Esophagus muscularis mucosa (tissue), 3 donors: ENCODE results near the gene TRAF3IP3.

ENCODE experiments used
- POLR2AphosphoS5 ChIP-seq, 2 donors: sonication (generic); formaldehyde crosslinking; IDR thresholded peaks; one replicate each; pipeline ENCODE4 v1.6.1; 2017; ENCODE audit warnings: antibody characterized with exemption in 2 of 2
- TF ChIP-seq, protein P1 (sequence below), 3 experiments: fragments of 200-600 bp in 2 of 3; fragments of 450-650 bp in 1 of 3; sonication (generic) in 2 of 3; IDR thresholded peaks; one replicate each; pipeline ENCODE4 v1.5.1; 2017 to 2019; ENCODE audit warnings: antibody characterized with exemption in 3 of 3, mild to moderate bottlenecking in 2 of 3, moderate library complexity in 1 of 3

DNA sequence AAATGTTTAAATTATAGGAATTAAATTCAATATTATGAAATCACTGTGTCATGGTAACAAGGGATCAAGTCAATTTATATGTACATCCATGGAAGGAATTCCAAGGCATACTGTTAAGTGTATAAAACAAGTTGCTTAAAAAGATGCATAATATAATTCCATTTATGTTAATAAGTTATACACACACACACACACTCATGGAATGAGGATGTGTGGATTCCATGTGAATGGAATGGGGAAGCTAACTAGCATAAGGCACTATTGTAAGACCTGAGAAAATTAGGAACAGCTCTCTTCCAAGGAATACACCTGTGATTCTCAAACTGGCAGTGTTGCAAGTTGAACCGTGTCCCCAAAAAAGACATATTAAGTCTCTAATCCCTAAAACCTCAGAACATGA is 17.6 kb upstream of the TRAF3IP3 start:
- TF ChIP-seq, protein P1, sequence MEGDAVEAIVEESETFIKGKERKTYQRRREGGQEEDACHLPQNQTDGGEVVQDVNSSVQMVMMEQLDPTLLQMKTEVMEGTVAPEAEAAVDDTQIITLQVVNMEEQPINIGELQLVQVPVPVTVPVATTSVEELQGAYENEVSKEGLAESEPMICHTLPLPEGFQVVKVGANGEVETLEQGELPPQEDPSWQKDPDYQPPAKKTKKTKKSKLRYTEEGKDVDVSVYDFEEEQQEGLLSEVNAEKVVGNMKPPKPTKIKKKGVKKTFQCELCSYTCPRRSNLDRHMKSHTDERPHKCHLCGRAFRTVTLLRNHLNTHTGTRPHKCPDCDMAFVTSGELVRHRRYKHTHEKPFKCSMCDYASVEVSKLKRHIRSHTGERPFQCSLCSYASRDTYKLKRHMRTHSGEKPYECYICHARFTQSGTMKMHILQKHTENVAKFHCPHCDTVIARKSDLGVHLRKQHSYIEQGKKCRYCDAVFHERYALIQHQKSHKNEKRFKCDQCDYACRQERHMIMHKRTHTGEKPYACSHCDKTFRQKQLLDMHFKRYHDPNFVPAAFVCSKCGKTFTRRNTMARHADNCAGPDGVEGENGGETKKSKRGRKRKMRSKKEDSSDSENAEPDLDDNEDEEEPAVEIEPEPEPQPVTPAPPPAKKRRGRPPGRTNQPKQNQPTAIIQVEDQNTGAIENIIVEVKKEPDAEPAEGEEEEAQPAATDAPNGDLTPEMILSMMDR (IDR thresholded peaks at IDR 0.05) = no peak
- no peak for TF ChIP-seq POLR2AphosphoS5 (IDR thresholded peaks at IDR 0.05)
